GM18502 (cell line): Measurements from ENCODE around the gene FLT3.
"Not testable (repeated sequence)": the region's sequence is repeated elsewhere in the genome, so short reads cannot be mapped to it uniquely, and the experiment has no call there.

Experiments
- ATAC-seq: cut with Tn5 transposase; IDR thresholded peaks from one replicate; pipeline ENCODE4 v1.9.1; 2021; ENCODE audit warnings: mild to moderate bottlenecking; ENCODE audit not compliant: unreplicated experiment, poor library complexity

The FLT3 gene

GRCh38 chr13:28100150-28101121 lies at the start of gene FLT3:
Gene FLT3, minus strand, starts transcription at chr13:28100576. Its CDS starts 66 bp downstream, at chr13:28100510.
- ATAC-seq: peak; percentile 78

- ATAC-seq: no peak
Observed at GRCh38 chr13:28147495-28147894, 47.1 kb upstream of the FLT3 start.

- no peak for ATAC-seq
Observed at GRCh38 chr13:28145049-28145448, 44.7 kb upstream of the FLT3 start.

GRCh38 chr13:28141542-28141941 lies 41.2 kb upstream of the FLT3 start:
- not testable (repeated sequence) for ATAC-seq

- ATAC-seq: no peak
Observed at GRCh38 chr13:28140433-28141125, 40.2 kb upstream of the FLT3 start.

GRCh38 chr13:28138756-28139470 lies 38.5 kb upstream of the FLT3 start:
- peak; percentile 52 for ATAC-seq

GRCh38 chr13:28138012-28138755 lies 37.8 kb upstream of the FLT3 start, which contains the start of gene PAN3:
Gene PAN3, plus strand, starts transcription at chr13:28138545. Its CDS starts 113 bp downstream, at chr13:28138658.
- ATAC-seq: peak; percentile 58

- peak; percentile 8 for ATAC-seq
Observed at GRCh38 chr13:28137596-28137995, 37.2 kb upstream of the FLT3 start.

GRCh38 chr13:28136916-28137315 lies 36.5 kb upstream of the FLT3 start:
- no peak for ATAC-seq

- no peak for ATAC-seq
Observed at GRCh38 chr13:28131646-28132045, 31.3 kb upstream of the FLT3 start.

- no peak for ATAC-seq
Observed at GRCh38 chr13:28129911-28130693, 29.7 kb upstream of the FLT3 start.

- no peak for ATAC-seq
Observed at GRCh38 chr13:28128926-28129325, 28.6 kb upstream of the FLT3 start.

GRCh38 chr13:28128030-28128429 lies 27.7 kb upstream of the FLT3 start:
- no peak for ATAC-seq

GRCh38 chr13:28121224-28121623 lies 20.8 kb upstream of the FLT3 start:
- no peak for ATAC-seq

- no peak for ATAC-seq
Observed at GRCh38 chr13:28120317-28120716, 19.9 kb upstream of the FLT3 start.

- ATAC-seq: no peak
Observed at GRCh38 chr13:28117689-28118377, 17.5 kb upstream of the FLT3 start.

GRCh38 chr13:28116736-28117135 lies 16.4 kb upstream of the FLT3 start:
- ATAC-seq: no peak

- no peak for ATAC-seq
Observed at GRCh38 chr13:28110414-28110813, 10.0 kb upstream of the FLT3 start.

GRCh38 chr13:28106976-28107375 lies 6.6 kb upstream of the FLT3 start:
- no peak for ATAC-seq
